Measurements from ENCODE around the gene SUN5. TPM values are rescaled to one million over a fixed set of nuclear protein-coding genes. Genes with fewer than 3 reads are reported as not detected.

Gene SUN5
- total and polyA plus RNA-seq, 4 donors = not detected

DNA sequence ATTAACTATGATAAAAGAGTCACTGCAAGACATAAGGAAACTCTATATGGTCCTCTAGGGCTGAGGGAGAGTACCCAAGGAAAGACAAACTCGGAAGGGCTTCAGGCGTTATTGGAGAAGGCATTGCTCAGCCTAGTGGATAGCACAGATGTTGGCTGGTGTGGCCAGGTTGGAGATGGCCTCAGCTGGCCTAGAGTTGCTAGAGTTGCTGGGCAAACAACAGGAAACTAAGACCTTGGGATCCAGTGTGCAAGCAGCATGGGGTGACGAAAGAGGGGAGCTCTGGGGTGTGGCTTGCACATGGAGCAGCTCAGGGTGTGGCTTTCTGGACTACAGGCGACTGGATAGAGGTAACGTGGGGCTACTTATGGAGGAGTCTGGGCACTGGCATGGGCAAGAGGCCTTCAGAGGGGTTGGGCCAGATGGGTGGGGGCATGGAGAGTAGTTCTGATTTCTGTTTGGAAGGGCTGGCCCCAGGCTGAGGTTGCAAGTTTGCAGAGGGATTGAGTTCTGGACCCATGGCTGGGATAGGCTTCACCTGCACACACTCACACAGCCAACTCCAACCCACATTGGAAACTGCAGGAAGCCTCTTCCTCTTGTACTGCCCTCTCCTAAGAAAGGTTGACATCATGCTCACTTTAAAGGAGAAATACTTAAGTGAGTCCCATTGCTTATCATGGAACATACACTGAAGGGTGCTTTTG is 22.0 kb upstream of the SUN5 start (continued):
- TF ChIP-seq, protein P1, sequence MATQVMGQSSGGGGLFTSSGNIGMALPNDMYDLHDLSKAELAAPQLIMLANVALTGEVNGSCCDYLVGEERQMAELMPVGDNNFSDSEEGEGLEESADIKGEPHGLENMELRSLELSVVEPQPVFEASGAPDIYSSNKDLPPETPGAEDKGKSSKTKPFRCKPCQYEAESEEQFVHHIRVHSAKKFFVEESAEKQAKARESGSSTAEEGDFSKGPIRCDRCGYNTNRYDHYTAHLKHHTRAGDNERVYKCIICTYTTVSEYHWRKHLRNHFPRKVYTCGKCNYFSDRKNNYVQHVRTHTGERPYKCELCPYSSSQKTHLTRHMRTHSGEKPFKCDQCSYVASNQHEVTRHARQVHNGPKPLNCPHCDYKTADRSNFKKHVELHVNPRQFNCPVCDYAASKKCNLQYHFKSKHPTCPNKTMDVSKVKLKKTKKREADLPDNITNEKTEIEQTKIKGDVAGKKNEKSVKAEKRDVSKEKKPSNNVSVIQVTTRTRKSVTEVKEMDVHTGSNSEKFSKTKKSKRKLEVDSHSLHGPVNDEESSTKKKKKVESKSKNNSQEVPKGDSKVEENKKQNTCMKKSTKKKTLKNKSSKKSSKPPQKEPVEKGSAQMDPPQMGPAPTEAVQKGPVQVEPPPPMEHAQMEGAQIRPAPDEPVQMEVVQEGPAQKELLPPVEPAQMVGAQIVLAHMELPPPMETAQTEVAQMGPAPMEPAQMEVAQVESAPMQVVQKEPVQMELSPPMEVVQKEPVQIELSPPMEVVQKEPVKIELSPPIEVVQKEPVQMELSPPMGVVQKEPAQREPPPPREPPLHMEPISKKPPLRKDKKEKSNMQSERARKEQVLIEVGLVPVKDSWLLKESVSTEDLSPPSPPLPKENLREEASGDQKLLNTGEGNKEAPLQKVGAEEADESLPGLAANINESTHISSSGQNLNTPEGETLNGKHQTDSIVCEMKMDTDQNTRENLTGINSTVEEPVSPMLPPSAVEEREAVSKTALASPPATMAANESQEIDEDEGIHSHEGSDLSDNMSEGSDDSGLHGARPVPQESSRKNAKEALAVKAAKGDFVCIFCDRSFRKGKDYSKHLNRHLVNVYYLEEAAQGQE (IDR thresholded peaks at IDR 0.05) = no peak
- TF ChIP-seq GABPA (IDR thresholded peaks at IDR 0.05 in 1 of 2, conservative IDR thresholded peaks at IDR 0.05 in 1 of 2) = no peak
- TF ChIP-seq NR2F2 (IDR thresholded peaks at IDR 0.05) = no peak
- no peak for TF ChIP-seq SP1 (IDR thresholded peaks at IDR 0.05)
- no peak for TF ChIP-seq TAF1 (conservative IDR thresholded peaks at IDR 0.05)

DNA sequence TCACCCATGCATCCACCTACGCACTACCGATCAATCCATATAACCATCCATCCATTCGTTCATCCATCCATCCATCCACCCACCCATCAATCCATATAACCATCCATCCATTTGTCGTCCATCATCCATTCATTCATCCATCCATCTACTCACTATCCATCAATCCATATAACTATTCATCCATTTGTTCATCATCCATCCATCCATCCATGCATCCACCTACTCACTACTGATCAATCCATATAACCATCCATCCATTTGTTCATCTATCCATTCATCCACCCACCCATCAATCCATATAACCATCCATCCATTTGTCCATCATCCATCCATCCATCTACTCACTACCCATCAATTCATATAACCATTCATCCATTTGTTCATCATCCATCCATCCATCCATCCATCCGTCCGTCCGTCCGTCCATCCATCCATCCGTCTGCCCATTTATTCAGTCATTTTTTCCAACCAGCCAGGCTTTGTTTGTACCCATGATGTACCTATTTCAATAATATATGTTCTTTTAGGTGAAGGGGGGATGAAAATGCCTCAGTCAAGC is 21.2 kb upstream of the SUN5 start:
- Histone ChIP-seq H3K4me3 (ENCODE audit: low read depth in 1 of 3, low read length in 3 of 3) (no peak overlapping the region), H3K27ac (ENCODE audit: low read depth in 1 of 2, low read length in 2 of 2) (no peak overlapping the region), H3K9ac (ENCODE audit: low read depth in 1 of 2, low read length in 2 of 2) (no peak overlapping the region), H3K9me3 (ENCODE audit: control insufficient read depth in 4 of 4, low read length in 3 of 4) (no peaks in the 10 kb centered on the region), H3K27me3 (ENCODE audit: control insufficient read depth in 4 of 4, insufficient read depth in 4 of 4, low read length in 3 of 4) (peaks cover 0 to 2% (median 0%) of the 10 kb centered on the region in 4 donors), H3K4me1 (ENCODE audit: control insufficient read depth in 4 of 4, insufficient read depth in 4 of 4, low read length in 3 of 4) (no peaks in the 10 kb centered on the region), H3K36me3 (ENCODE audit: control insufficient read depth in 4 of 4, insufficient read depth in 3 of 4, low read depth in 1 of 4, low read length in 3 of 4) (no peaks in the 10 kb centered on the region)
- TF ChIP-seq, protein P1 (IDR thresholded peaks at IDR 0.05) = no peak
- no peak for TF ChIP-seq TAF1 (conservative IDR thresholded peaks at IDR 0.05)
- TF ChIP-seq, protein P2, sequence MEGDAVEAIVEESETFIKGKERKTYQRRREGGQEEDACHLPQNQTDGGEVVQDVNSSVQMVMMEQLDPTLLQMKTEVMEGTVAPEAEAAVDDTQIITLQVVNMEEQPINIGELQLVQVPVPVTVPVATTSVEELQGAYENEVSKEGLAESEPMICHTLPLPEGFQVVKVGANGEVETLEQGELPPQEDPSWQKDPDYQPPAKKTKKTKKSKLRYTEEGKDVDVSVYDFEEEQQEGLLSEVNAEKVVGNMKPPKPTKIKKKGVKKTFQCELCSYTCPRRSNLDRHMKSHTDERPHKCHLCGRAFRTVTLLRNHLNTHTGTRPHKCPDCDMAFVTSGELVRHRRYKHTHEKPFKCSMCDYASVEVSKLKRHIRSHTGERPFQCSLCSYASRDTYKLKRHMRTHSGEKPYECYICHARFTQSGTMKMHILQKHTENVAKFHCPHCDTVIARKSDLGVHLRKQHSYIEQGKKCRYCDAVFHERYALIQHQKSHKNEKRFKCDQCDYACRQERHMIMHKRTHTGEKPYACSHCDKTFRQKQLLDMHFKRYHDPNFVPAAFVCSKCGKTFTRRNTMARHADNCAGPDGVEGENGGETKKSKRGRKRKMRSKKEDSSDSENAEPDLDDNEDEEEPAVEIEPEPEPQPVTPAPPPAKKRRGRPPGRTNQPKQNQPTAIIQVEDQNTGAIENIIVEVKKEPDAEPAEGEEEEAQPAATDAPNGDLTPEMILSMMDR (IDR thresholded peaks at IDR 0.05; ENCODE audit: low read depth, low read length, missing input control) = no peak
- no peak for TF ChIP-seq GABPA (IDR thresholded peaks at IDR 0.05 in 1 of 2, conservative IDR thresholded peaks at IDR 0.05 in 1 of 2)
- no peak for DNase-seq (ENCODE audit: low spot score)
- 80% methylated on average over 9 of the region's 9 CpGs for WGBS
